GM23248 (cell line): ENCODE measurements around the gene CD74.

Experiments used
- EZH2 ChIP-seq: fragments of 200-600 bp; sonication (generic); IDR thresholded peaks from 2 replicates; pipeline ENCODE4 v1.6.1; 2018; ENCODE audit warnings: antibody characterized with exemption, mild to moderate bottlenecking; ENCODE audit not compliant: insufficient read depth, poor library complexity, severe bottlenecking
- EZH2phosphoT487 ChIP-seq: fragments of 200-600 bp; sonication (generic); IDR thresholded peaks from 2 replicates; pipeline ENCODE4 v1.6.1; 2018; ENCODE audit warnings: antibody characterized with exemption, moderate library complexity, mild to moderate bottlenecking, low read depth; ENCODE audit not compliant: insufficient read depth

GRCh38 chr5:150422758-150423157 lies 10.0 kb upstream of the CD74 start:
- TF ChIP-seq EZH2 = no peak
- TF ChIP-seq EZH2phosphoT487 = no peak
